Measurements from ENCODE around the gene CPLANE2.

CPLANE2 gene

GRCh38 chr1:16187748-16188401 is 49.1 kb downstream of the CPLANE2 start:
- peak in 1 of 2 experiments; percentile 71 for DNase-seq

- no peak for DNase-seq
Measured at GRCh38 chr1:16186655-16187235, 50.2 kb downstream of the CPLANE2 start.

- no peak for DNase-seq
Measured at GRCh38 chr1:16184557-16185303, 52.3 kb downstream of the CPLANE2 start.

- DNase-seq, result no peak
Measured at GRCh38 chr1:16183765-16184556, 53.0 kb downstream of the CPLANE2 start.

GRCh38 chr1:16183179-16183578 is 53.8 kb downstream of the CPLANE2 start:
- no peak for DNase-seq

GRCh38 chr1:16181887-16182719 is 54.9 kb downstream of the CPLANE2 start:
- no peak for DNase-seq
